22Rv1 (cell line): Measurements from ENCODE around the gene CEP76.

Source experiments
- H3K27ac ChIP-seq: fragments of 450-650 bp; 2 replicates; pipeline ENCODE4 v1.5.1; 2017
- ZFX ChIP-seq: fragments of 450-650 bp; IDR thresholded peaks from 2 replicates; pipeline ENCODE4 v1.6.1; 2017; ENCODE audit warnings: antibody characterized with exemption, borderline replicate concordance
- TF ChIP-seq, protein P1 (sequence below): fragments of 450-650 bp; IDR thresholded peaks from 2 replicates; pipeline ENCODE4 v1.5.1; 2017; ENCODE audit warnings: mild to moderate bottlenecking

The CEP76 gene

GRCh38 chr18:12702221-12703095 is at the start of gene CEP76, which contains the start of gene PSMG2:
CEP76 (minus strand) TSS chr18:12702723; CDS start chr18:12702548, 175 bp downstream.
PSMG2 (plus strand) TSS chr18:12703042; CDS start chr18:12703108, 66 bp downstream.
- no peak for TF ChIP-seq ZFX
- TF ChIP-seq, protein P1, sequence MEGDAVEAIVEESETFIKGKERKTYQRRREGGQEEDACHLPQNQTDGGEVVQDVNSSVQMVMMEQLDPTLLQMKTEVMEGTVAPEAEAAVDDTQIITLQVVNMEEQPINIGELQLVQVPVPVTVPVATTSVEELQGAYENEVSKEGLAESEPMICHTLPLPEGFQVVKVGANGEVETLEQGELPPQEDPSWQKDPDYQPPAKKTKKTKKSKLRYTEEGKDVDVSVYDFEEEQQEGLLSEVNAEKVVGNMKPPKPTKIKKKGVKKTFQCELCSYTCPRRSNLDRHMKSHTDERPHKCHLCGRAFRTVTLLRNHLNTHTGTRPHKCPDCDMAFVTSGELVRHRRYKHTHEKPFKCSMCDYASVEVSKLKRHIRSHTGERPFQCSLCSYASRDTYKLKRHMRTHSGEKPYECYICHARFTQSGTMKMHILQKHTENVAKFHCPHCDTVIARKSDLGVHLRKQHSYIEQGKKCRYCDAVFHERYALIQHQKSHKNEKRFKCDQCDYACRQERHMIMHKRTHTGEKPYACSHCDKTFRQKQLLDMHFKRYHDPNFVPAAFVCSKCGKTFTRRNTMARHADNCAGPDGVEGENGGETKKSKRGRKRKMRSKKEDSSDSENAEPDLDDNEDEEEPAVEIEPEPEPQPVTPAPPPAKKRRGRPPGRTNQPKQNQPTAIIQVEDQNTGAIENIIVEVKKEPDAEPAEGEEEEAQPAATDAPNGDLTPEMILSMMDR = no peak
- H3K27ac ChIP-seq = peak within 1 kb of the TSS; percentile 87

- no peak overlapping the region for H3K27ac ChIP-seq
Observed at GRCh38 chr18:12751891-12752290, 49.4 kb upstream of the CEP76 start.

GRCh38 chr18:12751503-12751884 is 49.0 kb upstream of the CEP76 start:
- H3K27ac ChIP-seq = no peak overlapping the region
- TF ChIP-seq, protein P1 = no peak
- no peak for TF ChIP-seq ZFX

More at GRCh38 chr18:12751891-12752290, 49.4 kb upstream of the CEP76 start:
- no peak for TF ChIP-seq ZFX
- TF ChIP-seq, protein P1 = no peak

GRCh38 chr18:12750715-12751502 is 48.4 kb upstream of the CEP76 start:
- no peak overlapping the region for H3K27ac ChIP-seq
- TF ChIP-seq, protein P1 = no peak
- no peak for TF ChIP-seq ZFX

DNA sequence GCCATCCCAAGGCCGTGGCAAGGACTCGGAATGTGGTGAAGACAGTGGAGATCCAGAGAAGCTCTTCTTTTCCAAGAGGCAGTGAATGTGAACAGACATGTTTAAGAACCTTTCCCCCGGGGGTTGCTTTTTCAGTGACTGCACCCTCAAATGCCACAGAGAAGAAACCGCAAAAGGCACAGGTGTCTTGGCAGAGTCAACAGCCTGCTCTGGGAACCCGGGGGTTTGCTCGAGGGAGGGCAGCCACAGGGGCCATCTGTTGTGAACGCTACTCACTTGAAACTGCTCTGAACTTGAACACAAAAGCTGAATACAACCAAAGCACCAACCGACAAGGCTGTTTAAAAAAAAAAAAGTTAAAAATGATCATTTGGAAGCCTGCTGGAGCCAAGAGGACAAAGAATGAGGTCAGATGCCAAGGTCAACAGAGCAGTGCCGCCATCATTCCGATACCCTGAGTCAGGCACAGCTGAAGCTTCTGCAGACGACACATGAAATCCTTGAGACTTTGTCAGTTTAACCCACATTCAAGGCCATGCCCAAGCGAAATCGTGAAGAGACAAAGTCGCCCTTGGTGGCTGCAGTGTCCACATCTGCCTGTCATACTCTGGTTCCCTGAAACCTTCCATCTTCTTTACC is 47.7 kb upstream of the CEP76 start:
- no peak overlapping the region for H3K27ac ChIP-seq
- TF ChIP-seq ZFX = no peak
- TF ChIP-seq, protein P1 = no peak

- no peak overlapping the region for H3K27ac ChIP-seq
- TF ChIP-seq, protein P1 = no peak
- TF ChIP-seq ZFX = no peak
Observed at GRCh38 chr18:12749121-12749520, 46.6 kb upstream of the CEP76 start.
